Measurements from ENCODE around the gene OSBPL3. TPM values are rescaled to one million over a fixed set of nuclear protein-coding genes. Genes with fewer than 3 reads are reported as not detected.

Gene OSBPL3
- total and polyA plus RNA-seq, 4 donors, result 0.28 to 3.0 (median 1.1) TPM

- Histone ChIP-seq H3K27ac (ENCODE audit: low read depth in 1 of 2, low read length in 2 of 2) (no peak overlapping the region), H3K27me3 (ENCODE audit: control insufficient read depth in 4 of 4, insufficient read depth in 4 of 4, low read length in 3 of 4) (peaks cover 0 to 2% (median under 1%) of the 10 kb centered on the region in 4 donors), H3K36me3 (ENCODE audit: control insufficient read depth in 4 of 4, insufficient read depth in 3 of 4, low read depth in 1 of 4, low read length in 3 of 4) (no peaks in the 10 kb centered on the region), H3K9ac (ENCODE audit: low read depth in 1 of 2, low read length in 2 of 2) (no peak overlapping the region), H3K4me1 (ENCODE audit: control insufficient read depth in 4 of 4, insufficient read depth in 4 of 4, low read length in 3 of 4) (no peaks in the 10 kb centered on the region), H3K9me3 (ENCODE audit: control insufficient read depth in 4 of 4, low read length in 3 of 4) (peaks cover 0 to 9% (median 2%) of the 10 kb centered on the region in 4 donors), H3K4me3 (ENCODE audit: low read depth in 1 of 3, low read length in 3 of 3) (no peak overlapping the region)
- WGBS, result 88% methylated on average over 3 of the region's 3 CpGs
- TF ChIP-seq, protein P1, sequence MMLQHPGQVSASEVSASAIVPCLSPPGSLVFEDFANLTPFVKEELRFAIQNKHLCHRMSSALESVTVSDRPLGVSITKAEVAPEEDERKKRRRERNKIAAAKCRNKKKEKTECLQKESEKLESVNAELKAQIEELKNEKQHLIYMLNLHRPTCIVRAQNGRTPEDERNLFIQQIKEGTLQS (IDR thresholded peaks at IDR 0.05), result no peak
- TF ChIP-seq TAF1 (conservative IDR thresholded peaks at IDR 0.05), result no peak
- TF ChIP-seq SP1 (IDR thresholded peaks at IDR 0.05), result no peak
- TF ChIP-seq JUND (IDR thresholded peaks at IDR 0.05), result no peak
- TF ChIP-seq FOXA1 (IDR thresholded peaks at IDR 0.05), result no peak
- no peak for TF ChIP-seq EGR1 (IDR thresholded peaks at IDR 0.05; ENCODE audit: low read depth in 2 of 2)
- no peak for TF ChIP-seq RAD21 (IDR thresholded peaks at IDR 0.05)
- no peak for TF ChIP-seq HNF4A (conservative IDR thresholded peaks at IDR 0.05)
- TF ChIP-seq RXRA (IDR thresholded peaks at IDR 0.05), result no peak
- TF ChIP-seq REST (IDR thresholded peaks at IDR 0.05), result no peak
- TF ChIP-seq FOXA2 (IDR thresholded peaks at IDR 0.05), result no peak
- no peak for TF ChIP-seq YY1 (IDR thresholded peaks at IDR 0.05)
- TF ChIP-seq NR2F2 (IDR thresholded peaks at IDR 0.05), result no peak
- TF ChIP-seq, protein P2, sequence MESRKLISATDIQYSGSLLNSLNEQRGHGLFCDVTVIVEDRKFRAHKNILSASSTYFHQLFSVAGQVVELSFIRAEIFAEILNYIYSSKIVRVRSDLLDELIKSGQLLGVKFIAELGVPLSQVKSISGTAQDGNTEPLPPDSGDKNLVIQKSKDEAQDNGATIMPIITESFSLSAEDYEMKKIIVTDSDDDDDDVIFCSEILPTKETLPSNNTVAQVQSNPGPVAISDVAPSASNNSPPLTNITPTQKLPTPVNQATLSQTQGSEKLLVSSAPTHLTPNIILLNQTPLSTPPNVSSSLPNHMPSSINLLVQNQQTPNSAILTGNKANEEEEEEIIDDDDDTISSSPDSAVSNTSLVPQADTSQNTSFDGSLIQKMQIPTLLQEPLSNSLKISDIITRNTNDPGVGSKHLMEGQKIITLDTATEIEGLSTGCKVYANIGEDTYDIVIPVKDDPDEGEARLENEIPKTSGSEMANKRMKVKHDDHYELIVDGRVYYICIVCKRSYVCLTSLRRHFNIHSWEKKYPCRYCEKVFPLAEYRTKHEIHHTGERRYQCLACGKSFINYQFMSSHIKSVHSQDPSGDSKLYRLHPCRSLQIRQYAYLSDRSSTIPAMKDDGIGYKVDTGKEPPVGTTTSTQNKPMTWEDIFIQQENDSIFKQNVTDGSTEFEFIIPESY (IDR thresholded peaks at IDR 0.05), result no peak
- TF ChIP-seq HNF4G (IDR thresholded peaks at IDR 0.05), result no peak
- no peak for DNase-seq (ENCODE audit: low spot score)
Observed at GRCh38 chr7:25005658-25006057, 25.7 kb upstream of the OSBPL3 start.

DNA sequence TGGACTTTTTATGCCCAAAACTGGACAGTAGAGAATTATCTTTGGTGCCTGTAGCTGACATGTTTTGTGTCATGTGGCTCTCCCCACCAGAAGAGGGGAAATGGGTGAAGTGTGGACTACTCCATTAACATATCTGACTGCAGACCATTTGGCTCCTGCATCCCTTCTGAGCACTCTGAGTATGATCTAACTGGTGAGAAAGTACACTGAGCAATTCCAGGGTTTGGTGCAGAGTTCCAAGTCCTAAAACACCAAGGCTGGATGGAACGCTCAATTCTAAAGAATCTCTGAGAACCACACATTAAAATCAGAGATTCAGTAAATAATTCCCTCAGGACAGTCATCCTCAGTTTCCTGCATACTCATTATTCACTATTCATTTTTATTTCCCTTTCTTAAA, 22.8 kb upstream of the OSBPL3 start:
- Histone ChIP-seq H3K36me3 (ENCODE audit: control insufficient read depth in 4 of 4, insufficient read depth in 3 of 4, low read depth in 1 of 4, low read length in 3 of 4) (no peaks in the 10 kb centered on the region), H3K9me3 (ENCODE audit: control insufficient read depth in 4 of 4, low read length in 3 of 4) (peaks cover 0 to 4% (median 0%) of the 10 kb centered on the region in 4 donors), H3K27ac (ENCODE audit: low read depth in 1 of 2, low read length in 2 of 2) (no peak overlapping the region), H3K4me3 (ENCODE audit: low read depth in 1 of 3, low read length in 3 of 3) (no peak overlapping the region), H3K9ac (ENCODE audit: low read depth in 1 of 2, low read length in 2 of 2) (no peak overlapping the region), H3K27me3 (ENCODE audit: control insufficient read depth in 4 of 4, insufficient read depth in 4 of 4, low read length in 3 of 4) (peaks cover 0 to 2% (median under 1%) of the 10 kb centered on the region in 4 donors), H3K4me1 (ENCODE audit: control insufficient read depth in 4 of 4, insufficient read depth in 4 of 4, low read length in 3 of 4) (no peaks in the 10 kb centered on the region)
- no peak for DNase-seq (ENCODE audit: low spot score)
- WGBS, result 85% methylated on average over 1 of the region's 1 CpG
- TF ChIP-seq FOXA1 (IDR thresholded peaks at IDR 0.05), result no peak
- no peak for TF ChIP-seq EGR1 (IDR thresholded peaks at IDR 0.05; ENCODE audit: low read depth in 2 of 2)
- TF ChIP-seq, protein P1 (IDR thresholded peaks at IDR 0.05), result no peak
- TF ChIP-seq HNF4G (IDR thresholded peaks at IDR 0.05), result no peak
- TF ChIP-seq NR2F2 (IDR thresholded peaks at IDR 0.05), result no peak
- TF ChIP-seq, protein P3, sequence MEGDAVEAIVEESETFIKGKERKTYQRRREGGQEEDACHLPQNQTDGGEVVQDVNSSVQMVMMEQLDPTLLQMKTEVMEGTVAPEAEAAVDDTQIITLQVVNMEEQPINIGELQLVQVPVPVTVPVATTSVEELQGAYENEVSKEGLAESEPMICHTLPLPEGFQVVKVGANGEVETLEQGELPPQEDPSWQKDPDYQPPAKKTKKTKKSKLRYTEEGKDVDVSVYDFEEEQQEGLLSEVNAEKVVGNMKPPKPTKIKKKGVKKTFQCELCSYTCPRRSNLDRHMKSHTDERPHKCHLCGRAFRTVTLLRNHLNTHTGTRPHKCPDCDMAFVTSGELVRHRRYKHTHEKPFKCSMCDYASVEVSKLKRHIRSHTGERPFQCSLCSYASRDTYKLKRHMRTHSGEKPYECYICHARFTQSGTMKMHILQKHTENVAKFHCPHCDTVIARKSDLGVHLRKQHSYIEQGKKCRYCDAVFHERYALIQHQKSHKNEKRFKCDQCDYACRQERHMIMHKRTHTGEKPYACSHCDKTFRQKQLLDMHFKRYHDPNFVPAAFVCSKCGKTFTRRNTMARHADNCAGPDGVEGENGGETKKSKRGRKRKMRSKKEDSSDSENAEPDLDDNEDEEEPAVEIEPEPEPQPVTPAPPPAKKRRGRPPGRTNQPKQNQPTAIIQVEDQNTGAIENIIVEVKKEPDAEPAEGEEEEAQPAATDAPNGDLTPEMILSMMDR (IDR thresholded peaks at IDR 0.05; ENCODE audit: low read depth, low read length, missing input control), result no peak
- no peak for TF ChIP-seq RXRA (IDR thresholded peaks at IDR 0.05)
- no peak for TF ChIP-seq REST (IDR thresholded peaks at IDR 0.05)
- TF ChIP-seq, protein P4, sequence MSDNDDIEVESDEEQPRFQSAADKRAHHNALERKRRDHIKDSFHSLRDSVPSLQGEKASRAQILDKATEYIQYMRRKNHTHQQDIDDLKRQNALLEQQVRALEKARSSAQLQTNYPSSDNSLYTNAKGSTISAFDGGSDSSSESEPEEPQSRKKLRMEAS (IDR thresholded peaks at IDR 0.05), result no peak
- no peak for TF ChIP-seq GABPA (IDR thresholded peaks at IDR 0.05 in 1 of 2, conservative IDR thresholded peaks at IDR 0.05 in 1 of 2)
- TF ChIP-seq TAF1 (conservative IDR thresholded peaks at IDR 0.05), result no peak
- TF ChIP-seq FOXA2 (IDR thresholded peaks at IDR 0.05), result no peak
- no peak for TF ChIP-seq HNF4A (conservative IDR thresholded peaks at IDR 0.05)

All from liver (tissue), 9 donors.